ENCODE results near the gene ZNF77. TPM values are rescaled to one million over a fixed set of nuclear protein-coding genes. Genes with fewer than 3 reads are reported as not detected.

ZNF77 gene
- total and polyA plus RNA-seq, 9 donors, result 3.0 to 7.4 (median 5.2) TPM

DNA sequence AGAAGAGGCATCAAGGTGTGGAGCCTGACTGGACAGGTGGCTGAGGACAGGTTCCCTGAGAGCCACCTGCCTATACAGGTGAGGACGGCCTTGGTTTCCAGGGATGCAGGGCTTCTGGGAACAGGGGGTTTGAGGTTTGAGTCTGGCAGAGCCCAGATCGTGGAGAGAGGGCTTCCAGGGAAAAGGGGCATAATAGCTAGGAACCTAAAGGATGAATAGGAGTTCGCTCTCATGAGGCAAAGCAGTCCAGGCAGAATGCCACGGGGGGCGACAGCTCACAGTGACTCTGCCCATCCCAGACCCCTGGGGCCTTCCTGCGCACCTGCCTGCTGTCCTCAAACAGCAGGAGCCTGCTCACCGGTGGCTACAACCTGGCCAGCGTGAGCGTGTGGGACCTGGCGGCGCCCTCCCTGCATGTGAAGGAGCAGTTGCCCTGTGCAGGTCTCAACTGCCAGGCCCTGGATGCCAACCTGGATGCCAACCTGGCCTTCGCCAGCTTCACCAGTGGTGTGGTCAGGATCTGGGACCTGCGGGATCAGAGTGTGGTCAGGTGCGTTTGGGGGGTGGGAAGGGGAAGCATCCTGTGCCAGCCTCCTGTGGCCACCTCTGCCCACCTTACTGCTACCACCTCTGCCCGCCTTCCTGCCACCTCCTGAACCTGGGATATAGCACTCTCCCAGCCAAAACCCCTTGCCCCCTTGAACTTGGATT is 44.6 kb upstream of the ZNF77 start:
- TF ChIP-seq POLR2A (IDR thresholded peaks at IDR 0.05), result no peak
- TF ChIP-seq, protein P1, sequence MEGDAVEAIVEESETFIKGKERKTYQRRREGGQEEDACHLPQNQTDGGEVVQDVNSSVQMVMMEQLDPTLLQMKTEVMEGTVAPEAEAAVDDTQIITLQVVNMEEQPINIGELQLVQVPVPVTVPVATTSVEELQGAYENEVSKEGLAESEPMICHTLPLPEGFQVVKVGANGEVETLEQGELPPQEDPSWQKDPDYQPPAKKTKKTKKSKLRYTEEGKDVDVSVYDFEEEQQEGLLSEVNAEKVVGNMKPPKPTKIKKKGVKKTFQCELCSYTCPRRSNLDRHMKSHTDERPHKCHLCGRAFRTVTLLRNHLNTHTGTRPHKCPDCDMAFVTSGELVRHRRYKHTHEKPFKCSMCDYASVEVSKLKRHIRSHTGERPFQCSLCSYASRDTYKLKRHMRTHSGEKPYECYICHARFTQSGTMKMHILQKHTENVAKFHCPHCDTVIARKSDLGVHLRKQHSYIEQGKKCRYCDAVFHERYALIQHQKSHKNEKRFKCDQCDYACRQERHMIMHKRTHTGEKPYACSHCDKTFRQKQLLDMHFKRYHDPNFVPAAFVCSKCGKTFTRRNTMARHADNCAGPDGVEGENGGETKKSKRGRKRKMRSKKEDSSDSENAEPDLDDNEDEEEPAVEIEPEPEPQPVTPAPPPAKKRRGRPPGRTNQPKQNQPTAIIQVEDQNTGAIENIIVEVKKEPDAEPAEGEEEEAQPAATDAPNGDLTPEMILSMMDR (IDR thresholded peaks at IDR 0.05), result no peak
- TF ChIP-seq EP300 (IDR thresholded peaks at IDR 0.05), result no peak

DNA sequence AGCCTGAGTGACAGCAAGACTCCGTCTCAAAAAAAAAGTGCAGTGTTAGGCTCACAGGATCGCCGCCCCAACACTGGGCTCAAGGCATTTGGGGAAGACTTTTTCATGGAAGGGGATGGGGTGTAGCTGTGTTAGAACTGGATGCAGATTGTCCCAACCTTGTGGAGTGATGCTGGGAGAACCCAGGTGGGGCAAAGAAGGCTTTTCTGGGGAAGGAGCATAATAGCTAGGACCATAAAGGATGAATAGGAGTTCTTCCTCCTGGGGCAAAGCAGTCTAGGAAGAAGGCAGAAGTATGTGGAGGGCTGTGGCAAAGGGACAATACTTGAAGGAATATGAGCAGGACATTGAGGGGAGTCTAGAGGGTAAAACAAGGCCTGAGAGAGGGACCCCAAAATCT is 43.8 kb upstream of the ZNF77 start:
- no peak overlapping the region for H3K27ac ChIP-seq
- no peak for DNase-seq
- H3K4me1 ChIP-seq (ENCODE audit: insufficient read depth), result peaks cover under 1% of the 10 kb centered on the region
- intact Hi-C loops (cut with DNase I), result loop anchor here in 1 of 4 donors (5.0 kb wide), 1 partner anchor 44 kb away; no protein-coding TSS in a partner anchor
- H3K4me3 ChIP-seq, result no peak overlapping the region
- WGBS, 3 donors, result 94 to 98% (median 95%) methylated on average over 3 of the region's 3 CpGs
- H3K36me3 ChIP-seq, result no peaks in the 10 kb centered on the region
- H3K9me3 ChIP-seq, result no peaks in the 10 kb centered on the region
- H3K27me3 ChIP-seq, result no peaks in the 10 kb centered on the region
- TF ChIP-seq, protein P1 (IDR thresholded peaks at IDR 0.05), result no peak
- no peak for TF ChIP-seq POLR2A (IDR thresholded peaks at IDR 0.05)
- no peak for TF ChIP-seq EP300 (IDR thresholded peaks at IDR 0.05)

More for the DNA sequence above, 44.6 kb upstream of the ZNF77 start:
- H3K4me1 ChIP-seq (ENCODE audit: insufficient read depth), result no peaks in the 10 kb centered on the region
- H3K4me3 ChIP-seq, result no peak overlapping the region
- no peaks in the 10 kb centered on the region for H3K36me3 ChIP-seq
- H3K27ac ChIP-seq, result no peak overlapping the region
- no peaks in the 10 kb centered on the region for H3K9me3 ChIP-seq
- intact Hi-C loops (cut with DNase I), result loop anchor here in 1 of 4 donors (5.0 kb wide), 1 partner anchor 43 kb away; no protein-coding TSS in a partner anchor
- WGBS, 3 donors, result 92 to 96% (median 92%) methylated on average over 15 of the region's 15 CpGs
- no peak for DNase-seq
- no peaks in the 10 kb centered on the region for H3K27me3 ChIP-seq

DNA sequence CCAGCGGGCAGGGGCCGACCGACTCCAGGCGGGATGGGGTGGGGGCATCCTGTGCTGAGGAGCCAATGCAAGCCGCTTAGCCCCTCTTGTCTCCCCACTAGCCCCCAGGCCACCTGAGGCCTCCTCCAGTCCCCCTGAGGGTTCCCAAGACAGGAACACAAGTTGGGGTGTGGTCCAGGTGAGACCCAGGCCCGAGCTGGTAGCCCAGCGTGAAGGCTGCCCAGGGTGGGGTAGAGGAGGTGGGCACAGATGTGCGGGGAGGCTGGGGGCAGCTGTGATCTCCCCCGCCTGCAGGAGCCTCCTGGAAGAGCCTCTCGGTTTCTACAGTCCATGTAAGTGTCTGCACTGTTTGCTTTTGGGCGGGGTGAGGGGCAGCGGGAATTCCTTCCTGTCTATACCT is 43.0 kb upstream of the ZNF77 start:
- WGBS, 3 donors, result 85 to 94% (median 91%) methylated on average over 10 to 12 of the region's 12 CpGs
- intact Hi-C loops (cut with DNase I), result loop anchor here in 1 of 4 donors (5.0 kb wide), 1 partner anchor 45 kb away; no protein-coding TSS in a partner anchor
- Histone ChIP-seq H3K4me1 (ENCODE audit: insufficient read depth) (peaks cover 7% of the 10 kb centered on the region), H3K27ac (no peak overlapping the region), H3K9me3 (no peaks in the 10 kb centered on the region), H3K4me3 (no peak overlapping the region), H3K36me3 (no peaks in the 10 kb centered on the region), H3K27me3 (no peaks in the 10 kb centered on the region)
- no peak for TF ChIP-seq EP300 (IDR thresholded peaks at IDR 0.05)
- TF ChIP-seq POLR2A (IDR thresholded peaks at IDR 0.05), result no peak
- TF ChIP-seq, protein P1 (IDR thresholded peaks at IDR 0.05), result no peak
- DNase-seq, result no peak

DNA sequence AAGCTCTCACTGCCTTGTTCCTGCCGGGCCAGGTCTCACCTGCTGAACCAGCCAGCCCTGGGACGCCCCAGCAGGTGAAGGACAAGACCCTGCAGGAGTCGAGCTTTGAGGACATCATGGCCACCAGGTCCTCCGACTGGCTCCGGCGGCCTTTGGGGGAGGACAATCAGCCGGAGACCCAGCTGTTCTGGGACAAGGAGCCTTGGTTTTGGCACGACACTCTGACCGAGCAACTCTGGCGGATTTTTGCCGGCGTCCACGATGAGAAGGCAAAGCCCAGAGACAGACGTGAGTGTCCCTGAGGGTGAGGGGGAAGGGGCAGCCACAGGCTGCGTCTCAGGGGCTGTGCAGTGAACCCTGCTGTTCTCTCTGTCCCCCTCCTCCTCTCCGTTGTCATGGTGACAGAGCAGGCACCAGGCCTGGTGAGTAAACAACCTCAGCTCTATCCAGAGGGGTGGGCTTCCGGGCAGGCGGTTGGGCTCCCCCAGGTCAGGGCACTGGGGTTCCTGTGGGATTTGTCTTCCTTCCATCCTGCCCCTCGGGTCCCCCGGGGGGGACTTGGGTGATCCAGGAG is 42.3 kb upstream of the ZNF77 start:
- no peaks in the 10 kb centered on the region for H3K27me3 ChIP-seq
- no peak for DNase-seq
- TF ChIP-seq EP300 (IDR thresholded peaks at IDR 0.05) (no peak), POLR2A (IDR thresholded peaks at IDR 0.05) (no peak)
- TF ChIP-seq, protein P1 (IDR thresholded peaks at IDR 0.05), result no peak
- H3K4me3 ChIP-seq, result no peak overlapping the region
- intact Hi-C loops (cut with DNase I), result loop anchor here in 1 of 4 donors (5.0 kb wide), 1 partner anchor 45 kb away; no protein-coding TSS in a partner anchor
- H3K4me1 ChIP-seq (ENCODE audit: insufficient read depth), result peaks cover 11% of the 10 kb centered on the region
- no peak overlapping the region for H3K27ac ChIP-seq
- 24 to 31% (median 25%) methylated on average over 8 to 20 of the region's 20 CpGs for WGBS, 3 donors
- no peaks in the 10 kb centered on the region for H3K36me3 ChIP-seq
- no peaks in the 10 kb centered on the region for H3K9me3 ChIP-seq

Data from ovary (tissue), 9 donors.